ENCODE results near the gene ANKMY1. TPM values are rescaled to one million over a fixed set of nuclear protein-coding genes. Genes with fewer than 3 reads are reported as not detected.

The ANKMY1 gene
- total RNA-seq, 2 donors from 2014 or later = 3.7 to 7.9 TPM

DNA sequence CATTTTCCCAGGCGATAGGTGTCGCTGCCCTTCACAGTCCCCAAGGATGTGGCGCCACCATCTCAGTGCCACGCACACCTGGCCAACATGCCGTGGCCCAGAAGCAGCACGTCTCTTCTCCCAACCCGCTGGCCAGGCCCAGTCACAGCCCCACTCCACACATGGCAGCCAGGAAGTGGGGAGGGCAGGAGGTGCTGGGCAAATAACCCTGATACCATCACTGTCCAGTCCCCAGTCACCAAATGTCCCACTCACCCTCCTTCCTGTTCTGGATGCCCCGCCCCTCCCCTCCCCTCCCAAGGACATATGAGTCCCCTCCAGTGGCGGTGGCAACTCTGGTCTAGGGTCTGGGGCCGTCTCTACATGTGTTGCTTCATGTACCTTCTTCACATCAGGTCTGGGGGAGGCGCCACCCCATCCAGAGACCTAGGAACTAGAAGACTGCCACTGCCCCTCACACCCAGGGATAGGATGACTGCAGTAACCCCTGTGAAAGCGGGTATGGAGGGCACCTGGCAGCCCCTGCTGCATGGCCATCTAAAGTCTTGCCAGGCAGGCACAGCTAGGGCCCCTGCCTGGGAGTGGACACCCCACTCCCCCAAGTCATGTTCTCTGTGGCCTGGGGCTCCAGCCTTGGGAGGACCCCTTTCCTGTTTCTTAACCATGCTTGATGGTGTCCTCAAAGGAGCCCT lies 21.4 kb upstream of the ANKMY1 start:
- H3K9me3 ChIP-seq = no peaks in the 10 kb centered on the region
- peaks cover 37% of the 10 kb centered on the region for H3K36me3 ChIP-seq
- H3K4me1 ChIP-seq = peaks cover 0 to 24% of the 10 kb centered on the region in 2 donors
- TF ChIP-seq, protein P1, sequence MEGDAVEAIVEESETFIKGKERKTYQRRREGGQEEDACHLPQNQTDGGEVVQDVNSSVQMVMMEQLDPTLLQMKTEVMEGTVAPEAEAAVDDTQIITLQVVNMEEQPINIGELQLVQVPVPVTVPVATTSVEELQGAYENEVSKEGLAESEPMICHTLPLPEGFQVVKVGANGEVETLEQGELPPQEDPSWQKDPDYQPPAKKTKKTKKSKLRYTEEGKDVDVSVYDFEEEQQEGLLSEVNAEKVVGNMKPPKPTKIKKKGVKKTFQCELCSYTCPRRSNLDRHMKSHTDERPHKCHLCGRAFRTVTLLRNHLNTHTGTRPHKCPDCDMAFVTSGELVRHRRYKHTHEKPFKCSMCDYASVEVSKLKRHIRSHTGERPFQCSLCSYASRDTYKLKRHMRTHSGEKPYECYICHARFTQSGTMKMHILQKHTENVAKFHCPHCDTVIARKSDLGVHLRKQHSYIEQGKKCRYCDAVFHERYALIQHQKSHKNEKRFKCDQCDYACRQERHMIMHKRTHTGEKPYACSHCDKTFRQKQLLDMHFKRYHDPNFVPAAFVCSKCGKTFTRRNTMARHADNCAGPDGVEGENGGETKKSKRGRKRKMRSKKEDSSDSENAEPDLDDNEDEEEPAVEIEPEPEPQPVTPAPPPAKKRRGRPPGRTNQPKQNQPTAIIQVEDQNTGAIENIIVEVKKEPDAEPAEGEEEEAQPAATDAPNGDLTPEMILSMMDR (IDR thresholded peaks at IDR 0.05) = no peak
- DNase-seq (ENCODE audit: low spot score) = no peak
- no peaks in the 10 kb centered on the region for H3K27me3 ChIP-seq
- H3K27ac ChIP-seq = peak overlapping the region; percentile 59 to 65
- no peak overlapping the region for H3K4me3 ChIP-seq

DNA sequence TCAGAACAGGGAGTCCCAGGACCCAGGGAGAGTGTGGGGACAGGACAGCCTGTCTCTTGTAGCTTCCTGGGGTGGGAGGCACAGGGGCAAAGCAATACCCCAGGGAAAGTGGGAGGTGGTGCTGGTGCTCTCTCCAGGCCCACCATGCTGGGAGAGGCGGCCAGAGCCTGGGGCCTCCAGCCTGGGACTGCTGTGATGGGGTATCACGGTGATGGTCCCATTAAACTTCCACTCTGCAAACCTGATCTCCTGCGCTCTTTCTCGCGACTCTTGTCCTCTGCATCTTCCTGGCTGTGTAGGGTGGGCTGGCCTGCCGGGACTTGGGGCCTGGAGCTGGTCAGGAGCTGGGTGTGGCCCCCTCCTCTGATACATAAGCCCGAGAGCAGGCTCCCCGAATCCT lies 20.7 kb upstream of the ANKMY1 start:
- Histone ChIP-seq H3K36me3 (peaks cover 39% of the 10 kb centered on the region), H3K27ac (peak overlapping the region in 1 of 2 donors; percentile 59), H3K4me3 (no peak overlapping the region), H3K4me1 (peaks cover 0 to 20% of the 10 kb centered on the region in 2 donors), H3K9me3 (no peaks in the 10 kb centered on the region), H3K27me3 (no peaks in the 10 kb centered on the region)
- TF ChIP-seq, protein P1 (IDR thresholded peaks at IDR 0.05) = no peak
- DNase-seq (ENCODE audit: low spot score) = no peak

DNA sequence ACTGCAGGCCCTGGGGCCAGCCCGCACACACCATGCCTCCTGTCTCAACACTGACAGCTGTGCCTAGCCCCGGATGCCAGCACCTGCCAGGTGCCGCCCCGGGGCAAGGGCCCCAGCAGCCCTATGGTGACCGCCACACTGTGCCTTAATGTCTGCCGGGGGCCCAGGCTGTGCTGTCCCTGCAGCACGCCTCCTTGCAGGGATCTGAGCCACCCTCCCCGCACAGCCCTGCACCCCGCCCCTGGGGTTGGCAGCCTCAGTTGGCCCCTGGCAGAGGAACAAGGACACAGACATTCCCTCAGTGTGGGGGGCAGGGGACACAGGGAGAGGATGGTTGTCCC lies 20.3 kb upstream of the ANKMY1 start:
- peaks cover 0 to 20% of the 10 kb centered on the region in 2 donors for H3K4me1 ChIP-seq
- no peak overlapping the region for H3K4me3 ChIP-seq
- H3K27ac ChIP-seq = no peak overlapping the region
- H3K27me3 ChIP-seq = no peaks in the 10 kb centered on the region
- TF ChIP-seq, protein P1 (IDR thresholded peaks at IDR 0.05) = no peak
- DNase-seq (ENCODE audit: low spot score) = no peak
- H3K36me3 ChIP-seq = peaks cover 39% of the 10 kb centered on the region
- no peaks in the 10 kb centered on the region for H3K9me3 ChIP-seq

DNA sequence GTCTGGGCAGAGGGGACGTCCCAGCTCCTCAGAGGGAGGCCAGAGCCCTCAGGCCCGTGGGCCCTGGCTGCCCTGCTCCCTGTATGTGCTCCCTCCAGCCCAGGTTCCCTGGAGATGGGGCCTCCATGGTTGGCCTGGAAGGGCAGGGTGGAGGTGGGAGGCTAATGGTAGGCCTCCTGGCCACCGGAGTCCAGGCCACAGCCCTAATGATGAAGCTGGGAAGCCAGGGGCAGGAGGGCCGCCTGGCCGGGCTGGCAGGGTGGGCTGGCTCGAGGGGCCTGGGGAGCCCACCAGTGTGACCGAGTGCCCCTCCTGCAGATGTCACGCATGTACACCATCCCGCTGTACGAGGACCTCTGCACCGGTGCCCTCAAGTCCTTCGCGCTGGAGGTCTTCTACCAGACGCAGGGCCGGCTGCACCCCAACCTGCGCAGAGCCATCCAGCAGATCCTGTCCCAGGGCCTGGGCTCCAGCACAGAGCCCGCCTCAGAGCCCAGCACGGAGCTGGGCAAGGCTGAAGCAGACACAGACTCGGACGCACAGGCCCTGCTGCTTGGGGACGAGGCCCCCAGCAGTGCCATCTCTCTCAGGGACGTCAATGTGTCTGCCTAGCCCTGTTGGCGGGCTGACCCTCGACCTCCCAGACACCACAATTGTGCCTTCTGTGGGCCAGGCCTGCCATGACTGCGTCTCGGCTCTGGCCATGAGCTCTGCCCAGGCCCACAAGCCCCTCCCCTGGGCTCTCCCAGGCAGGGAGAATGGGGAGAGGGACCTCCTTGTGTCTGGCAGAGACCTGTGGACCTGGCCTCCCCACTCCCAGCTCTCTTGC lies 19.7 kb upstream of the ANKMY1 start:
- no peaks in the 10 kb centered on the region for H3K9me3 ChIP-seq
- peaks cover 0 to 20% of the 10 kb centered on the region in 2 donors for H3K4me1 ChIP-seq
- H3K27ac ChIP-seq = no peak overlapping the region
- no peak for DNase-seq (ENCODE audit: low spot score)
- H3K36me3 ChIP-seq = peaks cover 42% of the 10 kb centered on the region
- H3K27me3 ChIP-seq = no peaks in the 10 kb centered on the region
- H3K4me3 ChIP-seq = no peak overlapping the region
- TF ChIP-seq, protein P1 (IDR thresholded peaks at IDR 0.05) = no peak

DNA sequence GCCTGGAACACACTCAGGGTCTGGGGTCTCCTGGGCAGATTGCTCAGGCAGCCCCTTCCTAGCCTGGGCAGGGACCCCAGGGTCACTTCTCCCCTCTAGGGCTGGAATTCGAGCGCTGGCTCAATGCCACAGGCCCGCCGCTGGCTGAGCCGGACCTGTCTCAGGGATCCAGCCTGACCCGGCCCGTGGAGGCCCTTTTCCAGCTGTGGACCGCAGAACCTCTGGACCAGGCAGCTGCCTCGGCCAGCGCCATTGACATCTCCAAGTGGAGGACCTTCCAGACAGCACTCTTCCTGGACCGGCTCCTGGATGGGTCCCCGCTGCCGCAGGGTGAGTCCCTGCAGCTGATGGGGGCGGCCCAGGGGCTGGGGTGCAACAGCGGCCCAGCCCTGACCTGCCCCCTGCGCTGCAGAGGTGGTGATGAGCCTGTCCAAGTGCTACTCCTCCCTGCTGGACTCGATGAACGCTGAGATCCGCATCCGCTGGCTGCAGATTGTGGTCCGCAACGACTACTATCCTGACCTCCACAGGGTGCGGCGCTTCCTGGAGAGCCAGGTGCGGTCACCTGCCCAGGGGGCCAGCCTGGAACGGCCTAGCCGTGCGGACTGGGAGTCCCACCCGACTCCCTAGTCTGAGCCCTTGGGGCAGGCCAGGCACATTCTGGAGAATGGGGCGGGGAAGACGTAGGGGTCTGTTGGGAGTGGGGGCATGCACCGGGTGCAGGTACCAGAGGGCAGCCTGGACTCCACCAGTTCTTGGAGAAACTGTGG lies 18.8 kb upstream of the ANKMY1 start:
- Histone ChIP-seq H3K27ac (no peak overlapping the region), H3K4me3 (no peak overlapping the region), H3K36me3 (peaks cover 44% of the 10 kb centered on the region), H3K27me3 (no peaks in the 10 kb centered on the region), H3K4me1 (peaks cover 0 to 20% of the 10 kb centered on the region in 2 donors), H3K9me3 (no peaks in the 10 kb centered on the region)
- TF ChIP-seq, protein P1 (IDR thresholded peaks at IDR 0.05) = no peak
- no peak for DNase-seq (ENCODE audit: low spot score)
